ENCODE measurements around the gene SVOP. TPM values are rescaled to one million over a fixed set of nuclear protein-coding genes. Genes with fewer than 3 reads are reported as not detected.
A peak's percentile ranks its signal among the peaks of the same experiment; 100 is the strongest.

Gene SVOP
- total RNA-seq (2021; ENCODE audit: unreplicated experiment) (0.47 TPM), Bru-seq, nascent RNA (percentile 18 among the genes with signal in this experiment), BruChase-seq, experiment 1, labeled RNA remaining after a 6-hour chase (percentile 11 among the genes with signal in this experiment), BruChase-seq, experiment 2, labeled RNA remaining after a 2-hour chase (percentile 13 among the genes with signal in this experiment)
- polyA plus RNA-seq (2012) = 0.05 and 0.07 TPM in 2 replicates
- long read RNA-seq = 0 reads

- Histone ChIP-seq H3K4me1 (ENCODE audit: control insufficient read depth in 1 of 2, insufficient read depth in 2 of 2, low read length in 2 of 2) (peaks cover 0 to 4% of the 10 kb centered on the region in 2 experiments; a peak in 1 of 4 replicates), H3K4me3 (replicated peaks in 1 of 2; ENCODE audit: low read depth in 1 of 2, low read length in 2 of 2) (no peak within 1 kb of the TSS), H2AFZ (ENCODE audit: low read depth, low read length, poor library complexity, severe bottlenecking) (no peak within 1 kb of the TSS), H3K27me3 (ENCODE audit: insufficient read depth, low read length) (peaks cover 16% of the 10 kb centered on the region), H4K20me1 (ENCODE audit: insufficient read depth) (no peaks in the 10 kb centered on the region), H3K79me2 (ENCODE audit: insufficient read depth, low read length) (no peaks in the 10 kb centered on the region), H3K9ac (ENCODE audit: low read length) (no peak within 1 kb of the TSS), H3K9me2 (ENCODE audit: insufficient read depth) (no peaks in the 10 kb centered on the region), H3K4me2 (ENCODE audit: low read length) (peak within 1 kb of the TSS; percentile 49), H3K27ac (ENCODE audit: low read depth, low read length) (no peak within 1 kb of the TSS), H3K9me3 (ENCODE audit: control insufficient read depth in 1 of 2, insufficient read depth in 1 of 2, low read depth in 1 of 2, low read length in 2 of 2) (no peaks in the 10 kb centered on the region), H3K36me3 (ENCODE audit: control insufficient read depth in 1 of 2, insufficient read depth in 2 of 2, low read length in 2 of 2) (no peaks in the 10 kb centered on the region)
- DNase-seq (ENCODE audit: low read depth, low spot score) (peak; percentile 29), ATAC-seq (peak; percentile 98)
- BruUV-seq (replicated peaks) = no TSS peak
- POLR2A ChIA-PET = no interaction called here
- CTCF ChIA-PET = no interaction called here
- intact Hi-C loops (cut with micrococcal nuclease) = no loop called here
- RAD21 ChIA-PET (ENCODE audit: low non-redundant PET in 1 of 2, low total read pairs in 2 of 2, uncharacterized antibody in 2 of 2, unreplicated experiment in 2 of 2) = interaction anchor here in 1 of 2 experiments (0.6 kb wide), 1 partner anchor 1345 kb away, joined by 5 read pairs; no protein-coding TSS in a partner anchor
- TF ChIP-seq SIN3A (IDR thresholded peaks at IDR 0.05; ENCODE audit: low read depth) = peak; percentile 62
- no peak for TF ChIP-seq POLR2AphosphoS5 (IDR thresholded peaks at IDR 0.05; ENCODE audit: low read depth, low read length)
- peak; percentile 29; the same call in 1 of the 2 replicates for TF ChIP-seq EGR1 (IDR thresholded peaks at IDR 0.05; ENCODE audit: low read depth)
- TF ChIP-seq SP1 (IDR thresholded peaks at IDR 0.05; ENCODE audit: low read depth) = no peak
- peak; percentile 64; the same call in 1 of the 2 replicates for TF ChIP-seq CBX3 (IDR thresholded peaks at IDR 0.05; ENCODE audit: low read depth)
- TF ChIP-seq REST (IDR thresholded peaks at IDR 0.05; ENCODE audit: low read depth) = peak; percentile 100
- TF ChIP-seq ELF1 (IDR thresholded peaks at IDR 0.05; ENCODE audit: borderline replicate concordance, low read depth) = no peak
- no peak for TF ChIP-seq CTCF (IDR thresholded peaks at IDR 0.05 in 2 of 3, conservative IDR thresholded peaks at IDR 0.05 in 1 of 3; ENCODE audit: borderline replicate concordance in 1 of 3, insufficient read depth in 1 of 3, low read depth in 2 of 3, low read length in 2 of 3)
- no peak for TF ChIP-seq RAD21 (IDR thresholded peaks at IDR 0.05; ENCODE audit: low read depth)
- TF ChIP-seq EZH2phosphoT487 (IDR thresholded peaks at IDR 0.05; ENCODE audit: borderline replicate concordance) = no peak
- TF ChIP-seq YY1 (IDR thresholded peaks at IDR 0.05; ENCODE audit: extremely low read depth, insufficient replicate concordance, low read depth, low read length) = no peak
- TF ChIP-seq POLR2A (IDR thresholded peaks at IDR 0.05; ENCODE audit: borderline replicate concordance, extremely low read depth, insufficient read depth, insufficient read length) = no peak
- no peak for TF ChIP-seq ZNF274 (IDR thresholded peaks at IDR 0.05; ENCODE audit: low read depth, low read length)
- no peak for TF ChIP-seq SRF (IDR thresholded peaks at IDR 0.05; ENCODE audit: low read depth)
- TF ChIP-seq JUND (IDR thresholded peaks at IDR 0.05) = 0 out of 2 replicates have a peak, but pooled peaks have one; percentile 12
- TF ChIP-seq TCF7L2 (IDR thresholded peaks at IDR 0.05; ENCODE audit: borderline replicate concordance, extremely low read depth, insufficient read depth, insufficient read length) = no peak
- TF ChIP-seq ATF3 (IDR thresholded peaks at IDR 0.05) = no peak
- no peak for TF ChIP-seq ZFX (IDR thresholded peaks at IDR 0.05)
- no peak for TF ChIP-seq CEBPB (IDR thresholded peaks at IDR 0.05; ENCODE audit: low read depth)
Observed at GRCh38 chr12:109020796-109021380, at the start of gene SVOP. TSS of gene SVOP (minus strand) at chr12:109021068. CDS start at chr12:109020868, 200 bp downstream.

Measured in HCT116 (cell line).